Neutrophil (primary cell): Measurements from ENCODE around the gene UBAP2L.
A peak's percentile ranks its signal among the peaks of the same experiment; 100 is the strongest.

Experiments
- H3K27ac ChIP-seq: fragments of 200-600 bp; sonication (generic); 2 replicates; pipeline ENCODE4 v1.5.1; 2016; ENCODE audit warnings: mild to moderate bottlenecking, moderate library complexity
- H3K27me3 ChIP-seq: fragments of 200-600 bp; sonication (generic); 2 replicates; pipeline ENCODE4 v1.6.0; 2016; ENCODE audit warnings: mild to moderate bottlenecking
- H3K36me3 ChIP-seq: fragments of 200-600 bp; sonication (generic); 2 replicates; pipeline ENCODE4 v1.5.1; 2017
- H3K4me1 ChIP-seq, 2 experiments: fragments of 200-600 bp in 1 of 2; sonication (generic) in 1 of 2; 1 replicate in 1 of 2; 2 replicates in 1 of 2; pipeline versions ENCODE4 v1.5.1 to v1.6.1; 2013 to 2016; ENCODE audit warnings: low read depth in 1 of 2, low read length in 1 of 2, mild to moderate bottlenecking in 1 of 2, moderate library complexity in 1 of 2; ENCODE audit not compliant: control insufficient read depth in 1 of 2, insufficient read depth in 1 of 2
- H3K4me3 ChIP-seq, 2 experiments: fragments of 200-600 bp in 1 of 2; sonication (generic) in 1 of 2; 1 replicate in 1 of 2; 2 replicates in 1 of 2; pipeline ENCODE4 v1.5.1; 2013 to 2016; ENCODE audit warnings: low read depth in 1 of 2, low read length in 1 of 2, mild to moderate bottlenecking in 1 of 2, moderate library complexity in 1 of 2
- H3K9me3 ChIP-seq: fragments of 200-600 bp; sonication (generic); 2 replicates; pipeline ENCODE4 v1.5.1; 2016
- CTCF ChIP-seq: fragments of 200-600 bp; sonication (generic); IDR thresholded peaks from 2 replicates; pipeline ENCODE4 v1.5.1; 2016; ENCODE audit warnings: antibody characterized with exemption

Gene UBAP2L

GRCh38 chr1:154256686-154257085 lies 35.9 kb downstream of the UBAP2L start:
- Histone ChIP-seq H3K36me3 (peaks cover 100% of the 10 kb centered on the region), H3K4me1 (no peaks in the 10 kb centered on the region), H3K4me3 (no peak overlapping the region), H3K27ac (no peak overlapping the region), H3K27me3 (no peaks in the 10 kb centered on the region), H3K9me3 (no peaks in the 10 kb centered on the region)
- TF ChIP-seq CTCF = no peak

DNA sequence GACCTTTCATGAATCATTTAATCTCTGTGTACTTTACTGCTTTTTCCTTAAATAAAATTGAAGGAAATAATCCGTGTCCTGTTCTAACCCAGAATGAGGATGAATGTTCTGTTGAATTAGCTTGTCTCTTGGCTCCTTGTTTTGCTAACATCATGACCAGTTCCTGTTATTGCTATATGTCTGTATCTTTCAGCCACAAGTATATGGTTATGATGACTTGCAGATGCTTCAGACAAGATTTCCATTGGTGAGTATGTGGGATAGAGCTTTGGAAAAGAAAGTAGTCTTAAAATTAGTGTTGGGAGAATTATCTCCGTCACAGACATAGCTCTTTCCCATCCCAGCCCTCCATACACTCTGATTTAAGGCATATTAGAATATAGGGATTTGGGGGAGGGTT lies 38.0 kb downstream of the UBAP2L start:
- no peaks in the 10 kb centered on the region for H3K27me3 ChIP-seq
- H3K36me3 ChIP-seq = peaks cover 100% of the 10 kb centered on the region
- no peaks in the 10 kb centered on the region for H3K9me3 ChIP-seq
- H3K4me3 ChIP-seq = no peak overlapping the region
- H3K4me1 ChIP-seq = no peaks in the 10 kb centered on the region
- no peak for TF ChIP-seq CTCF
- no peak overlapping the region for H3K27ac ChIP-seq

- no peaks in the 10 kb centered on the region for H3K27me3 ChIP-seq
- no peak overlapping the region for H3K27ac ChIP-seq
- no peaks in the 10 kb centered on the region for H3K9me3 ChIP-seq
- H3K36me3 ChIP-seq = peaks cover 91% of the 10 kb centered on the region
- H3K4me1 ChIP-seq = no peaks in the 10 kb centered on the region
- no peak overlapping the region for H3K4me3 ChIP-seq
- no peak for TF ChIP-seq CTCF
Observed at GRCh38 chr1:154260127-154260526, 39.4 kb downstream of the UBAP2L start.

GRCh38 chr1:154263465-154264332 lies 42.9 kb downstream of the UBAP2L start:
- Histone ChIP-seq H3K36me3 (peaks cover 79% of the 10 kb centered on the region), H3K27ac (no peak overlapping the region), H3K9me3 (no peaks in the 10 kb centered on the region), H3K27me3 (no peaks in the 10 kb centered on the region), H3K4me1 (no peaks in the 10 kb centered on the region), H3K4me3 (no peak overlapping the region)
- TF ChIP-seq CTCF = no peak

- no peaks in the 10 kb centered on the region for H3K27me3 ChIP-seq
- H3K36me3 ChIP-seq = peaks cover 79% of the 10 kb centered on the region
- H3K4me1 ChIP-seq = no peaks in the 10 kb centered on the region
- H3K9me3 ChIP-seq = no peaks in the 10 kb centered on the region
- H3K4me3 ChIP-seq = no peak overlapping the region
- peak overlapping the region; percentile 53 for H3K27ac ChIP-seq
- no peak for TF ChIP-seq CTCF
Observed at GRCh38 chr1:154264454-154264853, 43.7 kb downstream of the UBAP2L start.
